ENCODE data around the gene ACAT1. TPM values are rescaled to one million over a fixed set of nuclear protein-coding genes. Genes with fewer than 3 reads are reported as not detected.

The ACAT1 gene
- total and polyA plus RNA-seq, 4 experiments from 2014 or later = 19.3 to 54.2 (median 31.1) TPM

- Histone ChIP-seq H3K9me3 (ENCODE audit: control insufficient read depth in 1 of 2, low read length in 2 of 2) (no peaks in the 10 kb centered on the region), H3K27ac (ENCODE audit: low read depth, low read length) (no peak overlapping the region), H3K4me1 (ENCODE audit: insufficient read depth, low read length) (peaks cover 14% of the 10 kb centered on the region), H3K27me3 (ENCODE audit: insufficient read depth, low read length) (no peaks in the 10 kb centered on the region), H3K4me3 (ENCODE audit: low read length in 2 of 2) (no peak overlapping the region), H3K36me3 (ENCODE audit: insufficient read depth, low read length) (peaks cover 48% of the 10 kb centered on the region)
- Mint-ChIP-seq H3K4me1 (peaks cover 11 to 41% (median 26%) of the 10 kb centered on the region in 4 donors), H3K4me3 (no peak overlapping the region), H3K9me3 (peaks cover 0 to 2% (median 0%) of the 10 kb centered on the region in 8 donors), H3K36me3 (peaks cover 46 to 61% of the 10 kb centered on the region in 2 donors), H3K27ac (peak overlapping the region in 5 of 7 donors; percentile 21 to 75 (median 58)), H3K27me3 (no peaks in the 10 kb centered on the region)
- no peak for DNase-seq
- intact Hi-C loops (cut with micrococcal nuclease) = no loop called here
- POLR2A ChIA-PET (ENCODE audit: partially characterized antibody) = no interaction called here
- CTCF ChIA-PET (ENCODE audit: partially characterized antibody) = no interaction called here
Observed at GRCh38 chr11:108167624-108168023, 46.3 kb downstream of the ACAT1 start.

GRCh38 chr11:108170184-108170583 lies 48.8 kb downstream of the ACAT1 start:
- Histone ChIP-seq H3K27ac (ENCODE audit: low read depth, low read length) (peak overlapping the region; percentile 0), H3K9me3 (ENCODE audit: control insufficient read depth in 1 of 2, low read length in 2 of 2) (no peaks in the 10 kb centered on the region), H3K36me3 (ENCODE audit: insufficient read depth, low read length) (peaks cover 35% of the 10 kb centered on the region), H3K27me3 (ENCODE audit: insufficient read depth, low read length) (no peaks in the 10 kb centered on the region), H3K4me3 (ENCODE audit: low read length in 2 of 2) (no peak overlapping the region), H3K4me1 (ENCODE audit: insufficient read depth, low read length) (peaks cover 14% of the 10 kb centered on the region)
- ChIA-PET POLR2A (ENCODE audit: partially characterized antibody) (interaction anchor here (1.2 kb wide), 1 partner anchor 30 kb away, joined by 3 read pairs; no protein-coding TSS in a partner anchor), CTCF (ENCODE audit: partially characterized antibody) (no interaction called here)
- Mint-ChIP-seq H3K4me3 (peak overlapping the region; percentile 7 to 86 (median 50)), H3K27me3 (no peaks in the 10 kb centered on the region), H3K27ac (peak overlapping the region; percentile 15 to 90 (median 75)), H3K9me3 (peaks cover 0 to 2% (median 0%) of the 10 kb centered on the region in 8 donors), H3K4me1 (peaks cover 11 to 42% (median 30%) of the 10 kb centered on the region in 4 donors), H3K36me3 (peaks cover 53 to 82% of the 10 kb centered on the region in 2 donors)
- intact Hi-C loops (cut with micrococcal nuclease) = no loop called here
- no peak for DNase-seq

GRCh38 chr11:108177570-108177969 lies 56.2 kb downstream of the ACAT1 start:
- DNase-seq = no peak
- ChIA-PET POLR2A (ENCODE audit: partially characterized antibody) (no interaction called here), CTCF (ENCODE audit: partially characterized antibody) (no interaction called here)
- intact Hi-C loops (cut with micrococcal nuclease) = no loop called here
- Histone ChIP-seq H3K27me3 (ENCODE audit: insufficient read depth, low read length) (no peaks in the 10 kb centered on the region), H3K4me1 (ENCODE audit: insufficient read depth, low read length) (no peaks in the 10 kb centered on the region), H3K27ac (ENCODE audit: low read depth, low read length) (no peak overlapping the region), H3K9me3 (ENCODE audit: control insufficient read depth in 1 of 2, low read length in 2 of 2) (no peaks in the 10 kb centered on the region), H3K36me3 (ENCODE audit: insufficient read depth, low read length) (peaks cover 16% of the 10 kb centered on the region), H3K4me3 (ENCODE audit: low read length in 2 of 2) (no peak overlapping the region)
- Mint-ChIP-seq H3K4me3 (no peak overlapping the region), H3K4me1 (peaks cover 8 to 22% (median 10%) of the 10 kb centered on the region in 4 donors), H3K36me3 (peaks cover 53 to 77% of the 10 kb centered on the region in 2 donors), H3K27ac (peak overlapping the region in 2 of 7 donors; percentile 8 to 26), H3K27me3 (no peaks in the 10 kb centered on the region), H3K9me3 (no peaks in the 10 kb centered on the region)

DNA sequence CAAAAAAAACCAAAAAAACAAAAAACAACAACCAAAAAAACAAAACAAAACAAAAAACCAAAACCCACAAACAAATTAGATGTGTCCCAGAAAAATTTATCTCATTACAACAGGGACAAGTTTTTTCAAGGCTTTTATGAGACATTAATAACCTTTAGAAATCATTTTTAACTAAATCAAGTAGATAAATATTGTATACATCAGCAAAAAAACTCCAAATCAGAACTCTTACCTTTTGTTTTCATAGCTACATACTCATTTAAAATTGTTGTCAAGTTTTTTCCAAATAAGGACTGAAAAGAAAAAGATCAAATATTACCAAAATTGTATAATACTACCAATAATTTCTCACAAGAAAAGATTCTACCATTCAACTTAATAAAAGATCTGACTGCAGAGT lies 72.4 kb downstream of the ACAT1 start:
- Histone ChIP-seq H3K4me1 (ENCODE audit: insufficient read depth, low read length) (peaks cover 28% of the 10 kb centered on the region), H3K4me3 (ENCODE audit: low read length in 2 of 2) (no peak overlapping the region), H3K9me3 (ENCODE audit: control insufficient read depth in 1 of 2, low read length in 2 of 2) (no peaks in the 10 kb centered on the region), H3K27me3 (ENCODE audit: insufficient read depth, low read length) (no peaks in the 10 kb centered on the region), H3K36me3 (ENCODE audit: insufficient read depth, low read length) (peaks cover 63% of the 10 kb centered on the region), H3K27ac (ENCODE audit: low read depth, low read length) (no peak overlapping the region)
- Mint-ChIP-seq H3K27ac (peak overlapping the region in 2 of 7 donors; percentile 20 to 29), H3K9me3 (no peaks in the 10 kb centered on the region), H3K36me3 (peaks cover 32 to 80% of the 10 kb centered on the region in 2 donors), H3K4me3 (no peak overlapping the region), H3K4me1 (peaks cover 16 to 26% (median 20%) of the 10 kb centered on the region in 4 donors), H3K27me3 (no peaks in the 10 kb centered on the region)
- intact Hi-C loops (cut with micrococcal nuclease) = no loop called here
- CTCF ChIA-PET (ENCODE audit: partially characterized antibody) = interaction anchor here (1.1 kb wide), 1 partner anchor 75 kb away, joined by 3 read pairs; no protein-coding TSS in a partner anchor
- DNase-seq = no peak
- POLR2A ChIA-PET (ENCODE audit: partially characterized antibody) = interaction anchor here (0.6 to 1.6 kb wide), 3 partner anchors 28 to 179 kb away, joined by 3 to 6 read pairs (median 3); partner anchors contain the start of genes ATM and NPAT

DNA sequence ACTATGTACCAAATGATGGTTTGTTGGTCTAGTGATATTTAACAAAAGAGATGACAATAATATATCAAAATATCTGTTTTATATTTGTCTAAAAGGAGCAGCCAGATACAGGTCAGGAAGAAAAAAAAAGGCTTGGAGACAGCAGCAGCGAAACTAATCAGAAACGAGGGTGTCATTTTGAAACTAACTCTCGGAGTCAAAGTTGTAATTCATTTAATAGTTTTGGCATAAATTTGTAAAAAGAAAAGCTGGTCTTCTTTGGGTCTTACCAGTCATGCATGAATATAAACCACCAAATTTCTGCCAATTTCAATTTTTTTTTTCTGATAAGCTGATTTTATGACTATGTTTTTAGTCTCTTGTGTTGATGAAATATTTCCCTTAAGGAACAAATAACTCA lies 75.5 kb downstream of the ACAT1 start:
- H3K4me1 Mint-ChIP-seq = peaks cover 34 to 57% (median 44%) of the 10 kb centered on the region in 4 donors
- no peak overlapping the region for H3K27ac ChIP-seq (ENCODE audit: low read depth, low read length)
- no peak for DNase-seq
- POLR2A ChIA-PET (ENCODE audit: partially characterized antibody) = no interaction called here
- no peaks in the 10 kb centered on the region for H3K27me3 Mint-ChIP-seq
- intact Hi-C loops (cut with micrococcal nuclease) = no loop called here
- H3K4me1 ChIP-seq (ENCODE audit: insufficient read depth, low read length) = peaks cover 60% of the 10 kb centered on the region
- H3K36me3 Mint-ChIP-seq = peaks cover 21 to 78% of the 10 kb centered on the region in 2 donors
- peak overlapping the region in 1 of 8 donors; percentile 4 for H3K4me3 Mint-ChIP-seq
- no peak overlapping the region for H3K4me3 ChIP-seq (ENCODE audit: low read length in 2 of 2)
- no peaks in the 10 kb centered on the region for H3K9me3 Mint-ChIP-seq
- peak overlapping the region in 6 of 7 donors; percentile 1 to 76 (median 57) for H3K27ac Mint-ChIP-seq
- no peaks in the 10 kb centered on the region for H3K27me3 ChIP-seq (ENCODE audit: insufficient read depth, low read length)
- H3K36me3 ChIP-seq (ENCODE audit: insufficient read depth, low read length) = peaks cover 37% of the 10 kb centered on the region
- no peaks in the 10 kb centered on the region for H3K9me3 ChIP-seq (ENCODE audit: control insufficient read depth in 1 of 2, low read length in 2 of 2)
- CTCF ChIA-PET (ENCODE audit: partially characterized antibody) = interaction anchor here (0.8 to 1.5 kb wide), 3 partner anchors 11 to 24 kb away, joined by 3 read pairs; no protein-coding TSS in a partner anchor

Other genes starting within 250 kb of the ACAT1 start
- gene RAB39A, start 193.1 kb upstream of the ACAT1 start, total RNA-seq = under 1 TPM in 1 of 2 experiments, not detected in 1; 0.17 TPM
- gene RAB39A, start 193.1 kb upstream of the ACAT1 start, polyA plus RNA-seq = not detected
- 10 to 100 TPM; 37.3 to 38.9 TPM for gene CUL5, start 112.7 kb upstream of the ACAT1 start, total RNA-seq
- gene CUL5, start 112.7 kb upstream of the ACAT1 start, polyA plus RNA-seq = 10 to 100 TPM; 27.4 to 31.7 TPM
- 10 to 100 TPM; 67.6 to 71.3 TPM for gene NPAT, start 101.1 kb downstream of the ACAT1 start, total RNA-seq
- 10 to 100 TPM; 24.8 to 34.0 TPM for gene NPAT, start 101.1 kb downstream of the ACAT1 start, polyA plus RNA-seq
- 100 to 1,000 TPM; 525 to 555 TPM for gene ATM, start 101.5 kb downstream of the ACAT1 start, total RNA-seq
- 10 to 100 TPM; 48.6 to 59.0 TPM for gene ATM, start 101.5 kb downstream of the ACAT1 start, polyA plus RNA-seq

Measured in CD4-positive, alpha-beta memory T cell (primary cell).